ENCODE measurements around the gene TECPR2. TPM values are rescaled to one million over a fixed set of nuclear protein-coding genes. Genes with fewer than 3 reads are reported as not detected.

Gene TECPR2
- total and polyA plus RNA-seq, 2 of the 13 experiments (the other 11 are each of a cell fraction or from before 2014, with no cell fraction given) = 3.5 to 5.7 TPM

DNA sequence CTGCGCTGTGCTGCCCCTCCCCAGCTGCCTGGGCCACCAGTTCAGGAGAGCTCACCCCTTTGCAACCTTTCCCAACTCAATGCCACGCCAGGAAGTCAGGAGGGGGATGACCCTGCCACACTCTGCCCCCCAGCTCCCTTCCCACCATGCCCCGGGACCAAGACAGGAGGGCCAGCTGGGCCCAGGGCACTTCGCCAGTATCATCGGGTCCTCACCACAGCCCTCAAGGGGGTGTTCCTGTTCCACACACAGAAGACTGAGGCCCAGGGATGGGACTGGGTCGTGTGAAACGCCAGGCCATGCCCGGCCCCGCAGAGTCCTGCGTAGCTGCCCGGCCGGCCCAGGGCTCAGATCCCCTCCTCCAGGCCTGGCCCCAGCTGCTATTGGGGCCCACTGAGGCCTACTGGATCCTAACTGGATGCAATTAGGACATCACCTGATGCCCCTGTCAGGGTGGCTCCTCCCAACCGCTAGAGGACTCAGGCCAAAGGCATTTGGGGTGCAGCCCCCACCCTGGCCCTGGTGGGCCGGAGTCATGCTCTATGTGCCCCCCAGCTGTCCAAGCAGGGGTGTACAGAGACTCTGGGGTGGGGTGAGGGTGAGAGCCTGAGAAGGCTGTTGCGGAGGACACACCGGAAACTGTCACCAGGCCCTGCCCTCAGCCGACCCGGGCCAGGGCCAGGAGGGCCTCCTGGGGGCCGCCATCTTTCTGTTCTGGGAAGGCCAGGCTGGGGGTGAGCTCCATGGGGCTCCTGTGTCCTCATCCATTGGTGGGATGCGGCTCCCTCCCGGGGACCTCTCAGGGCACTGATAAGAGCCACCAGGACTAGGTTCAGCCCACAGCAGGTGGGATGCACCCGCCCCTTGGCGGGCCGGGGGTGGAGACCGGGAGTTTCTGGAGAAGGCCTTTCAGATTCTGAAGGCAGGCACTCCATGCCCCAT is 176.1 kb downstream of the TECPR2 start (continued):
- TF ChIP-seq AKNA (CRISPR knock-in tag; IDR thresholded peaks at IDR 0.05; ENCODE audit: borderline replicate concordance) = no peak
- TF ChIP-seq, protein P1, sequence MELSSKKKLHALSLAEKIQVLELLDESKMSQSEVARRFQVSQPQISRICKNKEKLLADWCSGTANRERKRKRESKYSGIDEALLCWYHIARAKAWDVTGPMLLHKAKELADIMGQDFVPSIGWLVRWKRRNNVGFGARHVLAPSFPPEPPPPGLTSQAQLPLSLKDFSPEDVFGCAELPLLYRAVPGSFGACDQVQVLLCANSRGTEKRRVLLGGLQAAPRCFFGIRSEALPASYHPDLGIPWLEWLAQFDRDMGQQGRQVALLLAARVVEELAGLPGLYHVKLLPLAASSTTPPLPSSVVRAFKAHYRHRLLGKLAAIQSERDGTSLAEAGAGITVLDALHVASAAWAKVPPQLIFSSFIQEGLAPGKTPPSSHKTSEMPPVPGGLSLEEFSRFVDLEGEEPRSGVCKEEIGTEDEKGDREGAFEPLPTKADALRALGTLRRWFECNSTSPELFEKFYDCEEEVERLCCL (CRISPR knock-in tag; IDR thresholded peaks at IDR 0.05; ENCODE audit: borderline replicate concordance) = no peak
- TF ChIP-seq KDM1A (CRISPR knock-in tag; IDR thresholded peaks at IDR 0.05) = no peak
- no peak for TF ChIP-seq ZNF614 (CRISPR knock-in tag; IDR thresholded peaks at IDR 0.05; ENCODE audit: borderline replicate concordance)
- TF ChIP-seq KMT2B (CRISPR knock-in tag; IDR thresholded peaks at IDR 0.05) = peak; percentile 22; the same call in 1 of the 2 replicates
- no peak for TF ChIP-seq MAF1 (CRISPR knock-in tag; IDR thresholded peaks at IDR 0.05; ENCODE audit: borderline replicate concordance)
- peak; percentile 71; the same call in 1 of the 2 replicates for TF ChIP-seq ETV5 (CRISPR knock-in tag; IDR thresholded peaks at IDR 0.05; ENCODE audit: borderline replicate concordance)
- no peak for TF ChIP-seq CBX2 (IDR thresholded peaks at IDR 0.05; ENCODE audit: low read depth, low read length)
- TF ChIP-seq CBX2 (CRISPR knock-in tag; IDR thresholded peaks at IDR 0.05; ENCODE audit: low read depth) = no peak
- TF ChIP-seq FOXP1 (IDR thresholded peaks at IDR 0.05) = no peak
- TF ChIP-seq FOXP1 (CRISPR knock-in tag; IDR thresholded peaks at IDR 0.05) = no peak
- TF ChIP-seq EZH2 (conservative IDR thresholded peaks at IDR 0.05; ENCODE audit: low read depth, low read length) = no peak
- TF ChIP-seq ZNF850 (CRISPR knock-in tag; conservative IDR thresholded peaks at IDR 0.05) = 0 out of 2 replicates have a peak, but pooled peaks have one; percentile 52
- peak; percentile 95 for TF ChIP-seq PHF21A (CRISPR knock-in tag; IDR thresholded peaks at IDR 0.05)
- TF ChIP-seq EED (CRISPR knock-in tag; IDR thresholded peaks at IDR 0.05) = 0 out of 2 replicates have a peak, but pooled peaks have one; percentile 69
- no peak for TF ChIP-seq FUBP1 (CRISPR knock-in tag; IDR thresholded peaks at IDR 0.05; ENCODE audit: borderline replicate concordance)
- 0 out of 2 replicates have a peak, but pooled peaks have one; percentile 25 for TF ChIP-seq ZNF205 (CRISPR knock-in tag; IDR thresholded peaks at IDR 0.05)
- no peak for TF ChIP-seq BORCS8-MEF2B (CRISPR knock-in tag; IDR thresholded peaks at IDR 0.05)
- TF ChIP-seq SRSF1 (optimal IDR thresholded peaks at IDR 0.05; ENCODE audit: low read depth, low read length) = peak; percentile 27
- TF ChIP-seq SETDB1 (CRISPR knock-in tag; IDR thresholded peaks at IDR 0.05; ENCODE audit: borderline replicate concordance) = 0 out of 2 replicates have a peak, but pooled peaks have one; percentile 59
